GM18517 (cell line): ENCODE data around the gene NOX3.
"Not testable (repeated sequence)": the region's sequence is repeated elsewhere in the genome, so short reads cannot be mapped to it uniquely, and the experiment has no call there.

Experiments
- ATAC-seq: cut with Tn5 transposase; IDR thresholded peaks from one replicate; pipeline ENCODE4 v1.9.1; 2021; ENCODE audit warnings: mild to moderate bottlenecking, moderate library complexity; ENCODE audit not compliant: unreplicated experiment

The NOX3 gene

DNA sequence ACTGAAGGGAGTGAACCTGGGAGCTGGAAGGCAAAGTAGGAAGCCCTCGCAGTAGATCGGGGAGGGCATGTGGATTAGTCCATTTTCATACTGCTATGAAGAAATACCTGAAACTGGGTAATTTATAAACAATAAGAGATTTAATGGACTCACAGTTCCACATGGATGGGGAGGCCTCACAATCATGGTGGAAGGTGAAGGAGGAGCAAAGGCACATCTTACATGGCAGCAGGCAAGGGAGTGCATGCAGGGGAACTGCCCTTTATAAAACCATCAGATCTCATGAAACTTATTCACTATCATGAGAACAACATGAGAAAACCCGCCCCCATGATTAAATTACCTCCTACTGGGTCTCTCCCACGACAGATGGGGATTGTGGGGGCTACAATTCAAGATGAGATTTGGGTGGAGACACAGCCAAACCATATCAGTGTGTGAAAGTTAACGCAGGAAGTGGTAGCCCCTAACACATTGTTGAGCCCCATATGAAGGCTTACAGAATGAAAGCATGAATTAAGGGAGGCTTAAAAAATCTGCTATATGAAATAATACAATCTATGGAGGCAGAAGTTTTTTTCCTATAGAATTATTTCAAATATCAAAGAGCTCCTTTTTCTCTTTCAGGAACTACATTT lies 15.5 kb upstream of the NOX3 start:
- not testable (repeated sequence) for ATAC-seq

DNA sequence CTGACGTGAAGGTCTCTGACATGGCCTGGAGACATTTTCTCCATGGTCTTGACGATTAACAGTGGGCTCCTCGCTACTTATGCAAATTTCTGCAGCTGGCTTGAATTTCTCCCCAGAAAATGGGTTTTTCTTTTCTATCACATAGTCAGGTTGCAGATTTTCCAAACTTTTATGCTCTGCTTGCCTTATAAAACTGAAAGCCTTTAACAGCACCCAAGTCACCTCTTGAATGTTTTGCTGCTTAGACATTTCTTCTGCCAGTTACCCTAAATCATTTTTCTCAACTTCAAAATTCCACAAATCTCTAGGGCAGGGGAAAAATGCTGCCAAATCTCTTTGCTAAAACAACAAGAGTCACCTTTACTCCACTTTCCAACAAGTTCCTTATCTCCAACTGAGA lies 12.9 kb upstream of the NOX3 start:
- not testable (repeated sequence) for ATAC-seq

DNA sequence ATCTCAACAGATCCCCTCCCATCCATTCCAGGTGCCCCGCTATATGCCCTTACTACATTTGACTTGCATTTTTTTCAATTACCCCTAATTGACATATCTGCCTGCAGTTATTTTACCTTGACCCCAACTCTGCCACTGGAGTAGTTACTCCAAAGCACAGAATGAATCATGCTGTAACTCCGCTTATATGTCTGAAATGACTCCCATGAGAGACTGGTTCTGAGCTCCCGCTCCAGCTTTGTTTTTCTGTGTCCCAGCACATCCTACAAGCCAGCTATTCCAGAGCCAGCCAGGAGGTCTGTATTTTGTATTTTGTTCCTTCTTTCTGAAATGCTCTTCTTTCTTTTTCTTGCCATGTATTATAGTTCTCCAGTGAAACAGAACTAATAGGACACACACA lies 10.9 kb upstream of the NOX3 start:
- no peak for ATAC-seq

- ATAC-seq, result no peak
Measured at GRCh38 chr6:155461556-155461955, 5.9 kb upstream of the NOX3 start.

DNA sequence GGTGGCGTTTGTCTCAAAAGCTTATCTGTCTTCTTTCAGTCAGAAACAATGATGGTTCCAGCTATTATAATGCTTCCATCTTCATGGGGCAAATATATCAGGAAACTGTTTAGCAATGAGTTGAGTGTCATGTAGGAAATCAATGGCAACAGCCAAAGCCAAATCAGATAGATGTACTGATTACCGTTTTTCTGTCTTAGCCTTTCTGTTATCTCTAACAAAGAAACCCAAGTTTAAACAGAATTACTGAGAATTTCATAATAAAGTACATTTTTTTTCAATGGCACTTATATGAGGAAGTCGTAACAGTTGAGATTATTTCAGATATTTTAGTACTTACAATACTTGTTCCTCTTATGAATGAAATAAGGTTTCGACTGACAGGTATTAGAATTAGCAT lies 1.2 kb downstream of the NOX3 start:
- ATAC-seq, result no peak

- no peak for ATAC-seq
Measured at GRCh38 chr6:155454008-155454407, 1.6 kb downstream of the NOX3 start.

DNA sequence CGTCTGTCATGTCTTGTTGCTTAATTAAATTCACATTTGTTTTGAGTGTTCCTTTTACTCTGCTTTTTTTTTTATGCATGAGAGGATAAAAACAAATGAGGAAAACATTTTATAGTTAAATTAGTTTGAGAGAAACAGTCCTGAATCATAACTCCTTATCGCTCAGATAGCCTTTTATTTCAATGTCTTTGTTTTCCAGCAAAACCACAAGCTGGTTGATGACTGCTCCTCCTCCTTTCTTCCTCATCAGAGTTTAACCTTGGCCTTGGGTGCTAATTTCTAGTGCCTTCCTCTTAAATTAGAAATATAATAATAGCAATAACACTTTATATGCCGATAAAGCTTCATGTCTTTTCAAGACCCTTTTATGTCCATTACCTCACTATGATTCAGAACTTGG lies 3.1 kb downstream of the NOX3 start:
- no peak for ATAC-seq

GRCh38 chr6:155451530-155451929 lies 4.1 kb downstream of the NOX3 start:
- ATAC-seq, result not testable (repeated sequence)

GRCh38 chr6:155450240-155450581 lies 5.4 kb downstream of the NOX3 start:
- no peak for ATAC-seq

DNA sequence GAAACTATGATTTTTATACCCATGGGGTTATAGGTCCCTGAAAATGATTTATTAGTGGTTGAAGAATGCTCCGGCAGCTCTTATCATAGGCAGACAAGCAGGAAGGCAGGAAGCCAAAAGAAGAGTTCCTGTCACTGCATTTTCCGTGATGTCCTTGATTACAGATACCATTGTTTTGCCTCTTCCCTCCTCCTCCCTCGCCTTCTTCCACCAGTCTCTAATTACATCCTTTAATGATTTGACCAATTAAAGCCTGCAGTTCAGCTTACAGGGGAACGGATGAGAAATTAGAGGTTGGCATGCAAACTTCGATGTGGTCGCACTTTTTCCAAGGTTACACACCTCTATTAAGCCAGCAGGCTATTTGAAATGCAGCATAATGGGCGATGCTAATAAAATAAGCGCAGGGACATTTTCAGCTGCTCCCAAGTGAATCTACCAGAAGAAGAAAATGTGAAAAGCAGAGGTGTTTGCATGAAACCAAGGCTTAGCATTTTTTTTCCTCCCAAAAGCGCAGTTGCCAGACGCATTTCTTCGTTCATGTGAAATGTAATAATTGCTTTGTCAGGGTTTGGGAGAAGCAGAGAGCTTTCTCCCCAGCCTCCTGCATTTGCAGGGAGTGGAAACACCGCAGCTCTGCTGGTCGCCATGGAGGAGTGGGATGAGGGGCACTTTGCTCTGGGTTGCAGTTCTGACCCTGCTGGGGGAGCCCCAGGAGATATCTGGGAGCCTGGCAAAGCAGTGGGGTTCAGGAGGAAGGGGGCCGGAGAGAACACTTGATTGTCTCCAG lies 6.0 kb downstream of the NOX3 start:
- no peak for ATAC-seq

GRCh38 chr6:155448668-155449449 lies 6.8 kb downstream of the NOX3 start:
- ATAC-seq, result no peak

- no peak for ATAC-seq
Measured at GRCh38 chr6:155447949-155448348, 7.7 kb downstream of the NOX3 start.

DNA sequence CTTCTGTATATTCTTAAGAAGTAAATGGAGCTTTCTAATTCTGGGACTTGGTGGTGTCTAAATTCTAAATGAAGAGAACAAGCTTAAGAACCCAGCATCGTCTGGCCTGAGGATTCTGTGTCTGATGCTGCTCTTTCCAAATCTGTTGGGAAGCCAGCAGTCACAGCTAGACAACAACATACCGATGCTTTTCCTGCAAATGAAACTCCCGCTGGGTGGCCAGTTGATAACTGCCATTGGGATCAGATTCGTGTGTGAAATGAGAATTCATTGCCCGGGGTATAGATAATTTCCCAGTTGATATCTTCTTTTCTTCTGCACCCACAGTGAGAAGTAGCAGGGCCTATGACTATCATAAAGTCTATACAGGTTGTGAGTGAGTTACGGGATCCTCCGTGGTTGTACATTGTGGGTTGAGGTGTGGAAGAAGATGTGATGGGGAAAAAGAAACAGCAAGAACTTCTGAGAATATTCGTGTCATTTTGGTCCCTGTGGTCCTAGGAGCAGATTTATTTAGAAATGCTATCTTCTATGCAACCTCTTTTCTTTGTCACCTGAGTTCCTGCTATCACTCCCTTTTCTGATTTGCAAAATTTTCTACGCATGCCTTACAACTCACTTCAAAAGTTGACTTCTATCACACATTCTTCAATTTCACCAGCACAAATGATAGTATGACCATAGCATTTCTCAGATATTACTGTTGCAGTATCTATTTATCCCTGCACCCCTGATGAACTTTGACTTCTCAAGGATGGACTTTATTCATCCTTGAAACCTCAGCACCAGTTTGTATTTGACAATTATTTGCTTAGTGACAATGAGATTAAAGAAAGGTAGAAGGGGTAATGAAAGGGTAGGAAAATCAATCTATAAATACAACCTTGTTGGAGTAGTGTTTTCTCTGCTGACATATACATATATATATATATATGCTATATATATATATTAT lies 10.4 kb downstream of the NOX3 start:
- no peak for ATAC-seq

- ATAC-seq, result no peak
Measured at GRCh38 chr6:155444120-155444917, 11.3 kb downstream of the NOX3 start.

- ATAC-seq, result no peak
Measured at GRCh38 chr6:155443168-155443567, 12.5 kb downstream of the NOX3 start.

- no peak for ATAC-seq
Measured at GRCh38 chr6:155442562-155442961, 13.1 kb downstream of the NOX3 start.

DNA sequence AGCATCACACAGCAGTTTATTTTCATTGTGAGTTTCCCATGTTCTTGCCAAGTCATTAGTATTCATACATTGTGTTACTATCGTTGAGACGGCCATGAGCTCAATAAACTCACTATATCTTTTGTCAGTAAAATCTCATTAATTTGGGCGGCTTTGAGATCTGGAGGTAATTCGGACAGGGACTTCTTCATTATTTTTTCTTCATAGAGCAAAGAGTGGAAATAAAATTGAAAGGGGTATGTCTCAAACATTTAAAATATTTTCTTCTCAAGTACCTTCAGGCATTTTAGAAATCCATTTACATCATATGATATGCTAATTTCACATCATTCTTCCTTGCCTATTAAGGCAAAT lies 14.6 kb downstream of the NOX3 start:
- no peak for ATAC-seq

DNA sequence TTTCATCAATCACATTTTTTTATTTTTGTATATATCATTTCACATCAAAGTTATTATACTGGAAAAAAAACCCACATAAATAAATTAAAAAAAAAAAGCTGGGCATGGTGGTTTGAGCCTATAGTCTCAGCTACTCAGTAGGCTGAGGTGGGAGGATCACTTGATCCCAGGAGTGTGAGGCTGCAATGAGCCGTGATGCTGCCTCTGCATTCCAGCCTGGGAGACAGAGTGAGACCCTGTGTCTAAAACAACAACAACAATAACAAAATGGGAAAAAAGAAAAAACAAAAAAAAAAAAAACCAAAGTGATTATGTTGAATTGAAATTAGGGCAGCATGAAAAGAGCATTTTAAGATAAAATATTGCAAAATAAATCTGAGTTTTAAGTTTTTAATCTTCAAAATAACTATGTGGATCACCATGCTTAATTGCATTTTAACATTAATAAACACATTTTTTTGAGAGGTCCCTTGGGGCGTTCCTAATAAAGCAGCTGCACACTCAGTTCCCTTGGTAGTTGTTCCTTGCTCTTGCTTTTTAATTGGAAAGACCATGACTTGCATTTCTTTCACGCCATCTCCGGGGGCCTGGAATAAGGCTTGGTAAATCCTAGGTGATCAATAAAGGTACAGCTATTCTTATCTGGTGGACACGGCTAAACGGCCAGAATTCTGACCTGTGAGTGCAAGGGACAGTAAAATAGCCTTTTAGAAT lies 15.1 kb downstream of the NOX3 start:
- ATAC-seq, result no peak

GRCh38 chr6:155439376-155439775 lies 16.3 kb downstream of the NOX3 start:
- ATAC-seq, result no peak
